HL-60 (cell line): ENCODE data around the gene UST.

ENCODE experiments used
- DNase-seq, 2 experiments: peaks; one replicate each; pipeline ENCODE4 v3.0.0-alpha.2; 2010 to 2020; ENCODE audit warnings: low read depth in 1 of 2, low spot score in 1 of 2
- H3K27ac ChIP-seq: fragments of 250-450 bp; sonication (Bioruptor Pico); replicated peaks from 2 replicates; pipeline ENCODE4 v1.5.1; 2020; ENCODE audit warnings: mild to moderate bottlenecking, moderate library complexity
- H3K27me3 ChIP-seq: fragments of 250-450 bp; sonication (Bioruptor Pico); 2 replicates; pipeline ENCODE4 v1.5.1; 2021; ENCODE audit warnings: mild to moderate bottlenecking, moderate library complexity; ENCODE audit not compliant: insufficient read depth, poor library complexity, severe bottlenecking
- H3K4me3 ChIP-seq: replicated peaks from 2 replicates; pipeline ENCODE4 v1.5.1; 2011; ENCODE audit warnings: mild to moderate bottlenecking, control low read depth, low read length; ENCODE audit not compliant: insufficient read depth
- CTCF ChIP-seq: IDR thresholded peaks from one replicate; pipeline ENCODE4 v1.5.1; 2011; ENCODE audit warnings: low read length, control low read depth, inconsistent platforms; ENCODE audit not compliant: insufficient read depth
- GABPA ChIP-seq: IDR thresholded peaks from 2 replicates; pipeline ENCODE4 v1.6.1; 2012; ENCODE audit warnings: low read depth
- POLR2AphosphoS5 ChIP-seq: IDR thresholded peaks from 2 replicates; pipeline ENCODE4 v1.6.1; 2012; ENCODE audit warnings: low read depth
- SPI1 ChIP-seq: IDR thresholded peaks from 2 replicates; pipeline ENCODE4 v1.6.1; 2012; ENCODE audit warnings: low read depth, mild to moderate bottlenecking, borderline replicate concordance
- TF ChIP-seq, protein P1 (sequence below): IDR thresholded peaks from 2 replicates; pipeline ENCODE4 v1.6.1; 2012; ENCODE audit warnings: low read depth; ENCODE audit not compliant: insufficient replicate concordance

The UST gene

GRCh38 chr6:148708707-148709106, 38.1 kb upstream of the UST start:
- no peak overlapping the region for H3K4me3 ChIP-seq
- TF ChIP-seq CTCF: no peak
- no peak for TF ChIP-seq GABPA
- no peak for TF ChIP-seq SPI1
- no peak for TF ChIP-seq POLR2AphosphoS5
- TF ChIP-seq, protein P1, sequence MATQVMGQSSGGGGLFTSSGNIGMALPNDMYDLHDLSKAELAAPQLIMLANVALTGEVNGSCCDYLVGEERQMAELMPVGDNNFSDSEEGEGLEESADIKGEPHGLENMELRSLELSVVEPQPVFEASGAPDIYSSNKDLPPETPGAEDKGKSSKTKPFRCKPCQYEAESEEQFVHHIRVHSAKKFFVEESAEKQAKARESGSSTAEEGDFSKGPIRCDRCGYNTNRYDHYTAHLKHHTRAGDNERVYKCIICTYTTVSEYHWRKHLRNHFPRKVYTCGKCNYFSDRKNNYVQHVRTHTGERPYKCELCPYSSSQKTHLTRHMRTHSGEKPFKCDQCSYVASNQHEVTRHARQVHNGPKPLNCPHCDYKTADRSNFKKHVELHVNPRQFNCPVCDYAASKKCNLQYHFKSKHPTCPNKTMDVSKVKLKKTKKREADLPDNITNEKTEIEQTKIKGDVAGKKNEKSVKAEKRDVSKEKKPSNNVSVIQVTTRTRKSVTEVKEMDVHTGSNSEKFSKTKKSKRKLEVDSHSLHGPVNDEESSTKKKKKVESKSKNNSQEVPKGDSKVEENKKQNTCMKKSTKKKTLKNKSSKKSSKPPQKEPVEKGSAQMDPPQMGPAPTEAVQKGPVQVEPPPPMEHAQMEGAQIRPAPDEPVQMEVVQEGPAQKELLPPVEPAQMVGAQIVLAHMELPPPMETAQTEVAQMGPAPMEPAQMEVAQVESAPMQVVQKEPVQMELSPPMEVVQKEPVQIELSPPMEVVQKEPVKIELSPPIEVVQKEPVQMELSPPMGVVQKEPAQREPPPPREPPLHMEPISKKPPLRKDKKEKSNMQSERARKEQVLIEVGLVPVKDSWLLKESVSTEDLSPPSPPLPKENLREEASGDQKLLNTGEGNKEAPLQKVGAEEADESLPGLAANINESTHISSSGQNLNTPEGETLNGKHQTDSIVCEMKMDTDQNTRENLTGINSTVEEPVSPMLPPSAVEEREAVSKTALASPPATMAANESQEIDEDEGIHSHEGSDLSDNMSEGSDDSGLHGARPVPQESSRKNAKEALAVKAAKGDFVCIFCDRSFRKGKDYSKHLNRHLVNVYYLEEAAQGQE: no peak
- H3K27ac ChIP-seq: no peak overlapping the region
- H3K27me3 ChIP-seq: no peaks in the 10 kb centered on the region
- DNase-seq: no peak

DNA sequence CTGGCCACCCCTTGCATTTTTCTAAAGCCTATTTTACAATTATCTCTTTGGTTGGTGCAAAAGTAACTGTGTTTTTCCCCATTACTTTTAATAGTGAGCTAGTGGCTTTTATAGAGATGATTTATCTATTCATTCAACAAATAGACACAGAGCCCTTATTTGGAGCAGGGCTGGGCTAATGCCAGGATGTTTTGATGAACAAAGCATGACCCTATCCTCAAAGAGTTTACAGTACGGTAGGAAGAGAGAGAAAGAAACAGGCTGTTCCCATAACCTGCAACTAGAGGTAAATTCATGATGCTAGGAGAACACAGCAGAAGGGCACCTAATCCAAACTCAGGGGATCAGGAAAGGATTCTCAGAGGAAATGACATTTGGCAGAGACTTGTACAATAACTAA, 37.3 kb upstream of the UST start:
- Histone ChIP-seq H3K27me3 (no peaks in the 10 kb centered on the region), H3K4me3 (no peak overlapping the region), H3K27ac (no peak overlapping the region)
- TF ChIP-seq, protein P1: no peak
- no peak for TF ChIP-seq CTCF
- no peak for TF ChIP-seq POLR2AphosphoS5
- no peak for TF ChIP-seq SPI1
- TF ChIP-seq GABPA: no peak
- DNase-seq: no peak

DNA sequence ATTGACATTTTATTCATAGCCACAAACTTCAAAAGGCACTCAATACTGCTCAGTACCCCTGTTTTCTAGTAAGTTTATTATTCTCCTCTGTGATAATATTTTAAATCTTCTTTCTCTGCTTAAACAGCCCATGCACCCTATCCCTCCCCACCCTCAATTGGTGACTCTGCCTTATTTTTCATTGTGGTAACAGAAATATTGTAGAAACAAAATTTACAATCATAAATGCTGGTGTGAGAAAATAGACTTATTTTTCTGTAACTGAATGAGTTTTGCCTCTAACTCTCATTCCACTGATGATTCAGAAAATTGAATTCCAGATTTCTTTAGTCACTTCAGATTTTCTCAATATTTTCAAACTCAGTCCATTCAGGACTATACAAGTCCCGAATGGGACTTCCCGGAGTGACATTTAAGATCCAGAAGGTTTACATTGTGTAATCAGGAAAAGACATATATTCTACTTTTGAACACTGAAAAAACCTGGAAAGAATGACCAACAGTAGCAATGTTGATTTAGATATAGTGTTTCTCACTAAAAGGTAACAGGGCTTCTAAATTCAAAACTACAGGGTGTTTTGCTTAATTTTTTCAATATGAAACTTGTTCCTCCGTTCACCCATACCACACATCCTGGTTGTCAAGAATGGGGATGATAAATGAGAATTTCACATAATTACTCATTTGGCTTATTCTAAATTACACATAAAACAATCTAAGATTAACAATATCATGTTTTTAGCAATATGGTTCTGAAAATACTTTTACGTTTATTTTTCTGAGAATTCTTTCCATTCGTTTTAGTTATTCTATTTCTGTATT, 34.8 kb upstream of the UST start:
- TF ChIP-seq, protein P1: no peak
- no peak for TF ChIP-seq POLR2AphosphoS5
- no peak for TF ChIP-seq CTCF
- no peak for TF ChIP-seq GABPA
- TF ChIP-seq SPI1: no peak
- no peak overlapping the region for H3K4me3 ChIP-seq
- no peak for DNase-seq
- no peak overlapping the region for H3K27ac ChIP-seq
- H3K27me3 ChIP-seq: no peaks in the 10 kb centered on the region
